T-helper 22 cell (primary cell): ENCODE data around the gene CAPN15.

Experiments
- DNase-seq: peaks from one replicate; pipeline ENCODE4 v3.0.0-alpha.2; 2020; ENCODE audit warnings: low read depth

The CAPN15 gene

DNA sequence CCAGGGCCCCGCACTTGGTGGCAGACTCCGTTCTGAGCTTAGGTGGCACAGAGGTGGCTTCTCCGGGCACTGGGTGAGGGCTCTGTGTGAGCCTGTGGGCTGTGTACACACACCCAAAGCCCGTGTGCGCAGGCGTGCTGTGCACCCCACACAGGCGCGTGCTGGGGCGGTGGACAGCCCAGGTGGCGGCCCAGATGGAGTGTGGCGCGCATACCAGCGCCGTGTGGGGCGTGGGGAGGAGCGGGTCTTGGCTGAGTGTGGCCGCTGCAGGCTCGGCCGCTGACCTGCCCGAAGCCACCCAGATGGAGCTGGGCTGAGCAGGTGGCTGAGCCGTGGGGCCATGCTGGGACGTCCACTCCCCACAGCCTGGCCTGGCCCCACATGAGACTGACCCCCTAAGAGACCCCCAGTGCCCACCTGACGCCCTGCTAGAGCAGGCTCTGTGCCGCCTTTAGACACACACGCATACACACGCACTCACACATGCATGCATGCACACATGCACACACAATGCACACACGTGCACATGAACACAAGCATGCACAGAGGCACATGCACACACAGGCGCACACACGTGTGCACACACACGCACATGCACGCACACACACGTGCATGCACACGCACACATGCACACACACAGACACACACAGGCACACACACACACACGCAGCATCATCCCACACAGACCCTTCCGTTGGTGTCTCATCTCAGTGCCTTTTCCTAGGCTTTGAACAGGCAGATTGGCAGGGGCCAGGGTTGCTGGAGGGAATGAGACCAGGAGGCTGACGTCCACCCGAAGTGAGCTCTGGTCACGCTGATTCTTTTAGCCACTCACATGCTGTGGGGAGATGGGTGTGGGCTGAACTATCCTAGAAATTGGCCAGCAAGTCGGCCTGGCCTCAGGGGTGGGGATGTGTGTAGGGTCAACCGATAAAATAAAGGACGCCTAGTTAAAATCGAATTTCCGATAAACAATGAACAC, 34.7 kb downstream of the CAPN15 start:
- no peak for DNase-seq

DNA sequence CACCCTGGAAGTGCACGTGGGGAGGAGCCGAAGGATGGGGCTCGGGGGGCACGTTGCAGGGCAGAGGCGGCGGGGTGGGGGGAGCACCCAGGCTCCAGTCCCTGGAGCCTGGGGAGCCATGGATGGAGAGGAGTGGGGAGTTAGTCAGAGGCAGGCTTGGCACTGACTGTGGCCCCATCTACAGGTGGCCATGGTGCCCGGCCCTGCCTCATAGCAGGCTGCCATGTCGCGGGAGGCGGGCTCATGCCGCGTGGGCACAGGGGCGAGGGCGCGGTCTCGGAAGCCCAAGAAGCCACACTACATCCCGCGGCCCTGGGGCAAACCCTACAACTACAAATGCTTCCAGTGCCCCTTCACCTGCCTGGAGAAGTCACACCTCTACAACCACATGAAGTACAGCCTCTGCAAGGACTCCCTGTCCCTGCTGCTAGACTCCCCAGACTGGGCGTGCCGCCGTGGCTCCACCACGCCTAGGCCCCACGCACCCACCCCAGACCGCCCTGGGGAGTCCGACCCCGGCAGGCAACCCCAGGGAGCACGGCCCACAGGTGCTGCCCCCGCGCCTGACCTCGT, 35.6 kb downstream of the CAPN15 start:
- DNase-seq = no peak

DNA sequence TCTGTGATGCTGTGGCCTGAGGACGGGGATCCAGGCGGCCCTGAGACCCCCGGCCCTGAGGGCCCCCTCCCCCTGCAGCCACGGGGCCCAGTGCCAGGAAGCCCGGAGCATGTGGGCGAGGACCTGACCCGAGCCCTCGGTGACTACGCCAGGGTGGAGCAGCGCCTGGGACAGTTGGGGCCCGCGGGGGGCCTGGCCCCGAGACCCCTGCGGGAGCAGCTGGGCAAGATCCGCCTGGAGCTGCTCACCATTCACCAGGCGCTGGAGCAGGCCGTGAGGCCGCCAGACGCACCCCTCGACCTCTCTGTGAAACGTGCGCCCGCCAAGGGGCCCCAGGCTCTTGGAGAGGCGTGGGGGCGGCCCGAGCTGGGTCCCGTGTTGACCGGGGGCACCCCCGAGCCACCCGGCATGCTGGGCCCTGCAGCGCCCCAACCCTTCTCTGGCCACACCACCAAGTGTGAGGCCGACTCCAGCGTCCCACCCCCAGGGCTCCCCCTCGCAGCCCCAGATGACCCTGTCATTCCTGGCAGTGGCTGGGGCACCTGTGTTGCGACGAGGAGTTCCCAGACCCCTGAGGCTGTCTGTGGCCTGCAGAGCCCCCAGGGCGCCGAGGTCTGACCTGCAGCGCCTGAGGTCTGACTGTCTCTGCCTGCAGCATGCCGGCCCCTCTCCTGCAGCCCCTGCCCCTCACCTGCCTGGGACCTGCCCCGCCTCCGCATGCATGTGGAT, 37.3 kb downstream of the CAPN15 start:
- no peak for DNase-seq

DNA sequence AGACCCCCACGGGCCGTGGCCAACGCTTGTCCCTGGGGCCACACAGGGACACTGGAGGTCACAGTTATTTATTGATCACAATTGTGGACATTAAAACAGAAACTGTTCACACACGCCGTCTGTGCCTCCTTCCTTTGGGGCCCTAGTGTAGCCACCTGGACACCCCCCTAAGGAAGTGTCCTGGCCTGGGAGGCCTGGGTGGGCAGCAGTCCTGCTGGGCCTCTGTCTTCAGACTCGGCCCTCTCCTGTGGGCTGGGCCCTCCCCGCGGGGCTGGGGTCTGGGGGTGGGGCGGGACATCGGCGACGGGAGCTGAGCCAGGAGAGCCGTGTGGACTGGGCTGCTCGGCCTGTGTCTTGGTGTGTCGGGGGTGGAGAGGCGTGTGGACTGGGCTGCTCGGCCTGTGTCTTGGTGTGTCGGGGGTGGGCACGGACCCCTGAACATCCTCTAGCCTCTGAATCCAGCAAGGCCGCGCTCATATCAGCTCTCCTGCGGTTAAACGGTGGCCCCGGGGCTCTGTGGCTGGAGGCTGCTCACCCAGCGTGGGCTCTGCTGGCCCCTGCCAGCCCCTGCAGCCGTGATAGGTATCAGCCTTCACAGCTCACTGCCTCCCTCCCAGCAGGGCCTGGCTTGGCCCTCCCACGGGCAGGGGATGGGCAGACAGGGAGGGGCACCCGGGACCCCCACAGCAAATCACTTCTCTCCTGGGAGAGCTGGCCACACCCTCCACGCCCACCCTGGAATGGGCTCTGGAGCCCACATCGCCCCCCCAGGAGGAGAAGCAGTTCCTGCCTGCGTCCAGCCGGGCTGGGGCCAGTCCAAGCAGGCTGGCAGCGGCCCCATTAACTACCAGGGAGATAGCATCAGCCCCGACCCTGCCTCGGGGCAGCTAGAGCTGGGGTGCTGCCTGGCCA, 38.2 kb downstream of the CAPN15 start:
- no peak for DNase-seq

DNA sequence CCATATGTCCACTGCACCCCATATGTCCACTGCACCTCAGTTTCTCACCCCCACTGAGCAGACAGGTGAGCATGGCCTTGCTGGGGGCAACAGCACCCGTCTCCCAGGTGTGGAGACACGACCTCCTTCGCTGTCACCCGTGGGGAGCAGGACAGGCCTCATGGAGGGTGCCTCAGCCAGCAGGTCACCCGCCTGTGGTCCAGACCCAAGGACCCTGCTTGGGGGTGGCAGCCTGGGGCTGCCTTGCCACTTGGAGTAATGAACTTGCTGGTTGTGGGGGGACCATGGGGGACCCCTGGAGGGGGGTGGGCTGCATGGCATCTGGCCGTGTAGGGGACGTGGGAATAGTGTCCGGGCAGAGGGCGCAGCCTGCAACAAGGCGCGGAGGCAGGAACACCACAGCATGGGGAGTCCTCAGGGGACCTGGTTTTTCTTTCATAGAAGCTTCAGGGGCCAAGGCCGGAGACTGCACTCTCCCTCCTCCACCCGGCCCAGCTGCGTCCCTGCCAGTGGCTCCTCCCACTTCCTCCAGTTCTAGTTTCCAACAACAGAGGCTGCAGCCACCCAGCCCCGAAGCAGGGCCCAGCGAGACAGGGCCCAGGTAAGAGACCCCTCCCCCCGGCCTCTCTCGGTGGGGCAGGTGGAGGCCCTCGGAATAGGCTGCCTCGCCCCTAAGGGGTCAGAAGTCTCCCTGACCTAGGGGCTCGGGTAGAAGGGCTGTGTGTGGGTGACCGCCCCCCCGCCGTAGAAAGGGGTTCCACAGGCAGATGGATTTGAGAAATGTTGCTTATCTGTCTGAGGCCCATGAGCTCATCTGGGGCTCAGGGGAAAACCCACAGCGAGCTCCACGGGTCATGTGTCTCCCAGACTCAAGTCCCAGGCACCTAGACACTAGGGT, 39.2 kb downstream of the CAPN15 start, which contains the start of gene NHLRC4:
Gene NHLRC4 (plus strand): TSS at position 531 of the 898 bp plus-strand sequence. CDS start 1,043 bp downstream, outside the sequence.
- no peak for DNase-seq

DNA sequence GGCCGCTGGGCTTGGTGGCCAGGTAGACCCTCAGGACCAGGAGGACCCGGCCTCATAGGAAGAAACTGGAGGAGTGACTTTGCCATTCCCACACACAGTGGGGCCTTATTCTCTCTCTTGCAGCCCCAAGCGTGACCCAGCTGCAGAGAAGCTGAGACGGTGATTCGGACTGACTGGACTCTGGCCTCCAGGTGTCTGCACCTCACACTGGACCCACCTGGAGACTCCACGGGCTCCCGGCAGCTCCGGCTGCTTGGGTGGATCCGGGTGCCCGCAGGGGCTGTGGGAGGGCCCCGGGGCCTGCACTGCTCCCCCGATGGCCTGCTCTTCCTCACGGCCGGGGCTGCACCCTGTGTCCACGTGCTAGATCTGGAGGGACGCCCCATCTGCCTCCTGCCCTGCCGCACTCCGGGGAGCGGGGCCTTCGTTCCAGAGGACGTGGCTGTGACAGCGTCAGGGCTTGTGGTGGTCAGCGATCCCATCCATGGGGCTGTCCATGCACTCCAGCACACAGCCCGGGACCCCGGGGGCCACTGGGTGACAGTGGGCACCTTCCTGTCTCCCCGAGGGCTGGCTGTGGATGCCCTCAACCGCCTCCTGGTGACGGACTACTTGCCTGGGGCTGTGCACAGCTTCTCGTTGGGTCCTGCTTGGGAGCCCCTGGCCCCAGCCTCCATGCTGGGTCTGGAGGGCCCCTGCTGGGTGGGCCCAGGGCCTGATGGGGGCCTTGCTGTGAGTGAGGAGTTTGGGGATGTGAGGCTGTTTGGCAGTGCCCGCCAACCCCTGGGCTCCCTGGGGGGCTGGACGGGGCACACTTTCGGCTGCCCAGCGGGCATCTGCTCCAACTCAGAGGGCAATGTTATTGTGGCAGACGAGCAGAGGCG, 40.1 kb downstream of the CAPN15 start:
- DNase-seq = no peak

DNA sequence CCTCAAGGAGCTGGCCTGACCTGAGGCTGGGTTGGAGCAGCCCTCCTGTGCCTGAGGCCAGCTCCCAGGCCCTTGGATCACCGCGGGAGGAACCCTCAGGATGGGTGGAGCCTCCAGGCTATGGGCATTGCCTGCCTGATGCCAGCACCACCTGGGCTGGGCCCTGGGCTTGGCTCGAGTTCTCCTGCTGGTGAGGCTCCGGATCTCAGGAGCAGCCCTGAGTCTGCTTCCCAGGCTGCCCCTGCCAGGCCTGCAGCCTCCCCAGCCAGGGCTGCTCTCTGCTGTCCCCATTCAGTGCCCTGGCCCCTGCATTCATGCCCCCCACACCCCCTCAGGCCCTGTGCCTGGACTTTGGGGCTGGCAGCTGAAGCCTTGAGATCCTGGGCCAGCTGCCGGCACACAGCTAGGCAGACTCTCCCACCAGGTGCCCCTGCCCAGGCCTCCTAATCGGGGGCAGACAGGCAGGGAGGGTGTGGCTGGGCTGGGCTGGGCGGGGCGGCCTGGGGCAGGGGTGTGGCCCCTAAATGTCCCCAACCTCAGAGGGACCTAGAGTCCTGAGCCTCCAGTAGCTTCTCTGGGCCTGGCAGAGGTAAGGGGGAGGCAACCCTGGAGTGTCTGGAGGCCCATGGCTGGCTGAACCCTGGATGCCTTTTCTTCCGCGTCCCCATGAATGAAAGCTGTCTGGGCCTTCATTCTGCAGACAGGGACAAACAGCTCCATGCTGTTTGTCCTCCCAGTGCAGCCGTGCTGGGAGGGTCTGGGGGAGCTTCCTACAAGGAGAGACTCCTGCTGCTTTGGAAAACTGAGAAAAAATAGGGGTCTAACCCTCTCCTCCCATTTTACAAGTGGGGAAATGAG, 41.1 kb downstream of the CAPN15 start:
- DNase-seq = no peak

DNA sequence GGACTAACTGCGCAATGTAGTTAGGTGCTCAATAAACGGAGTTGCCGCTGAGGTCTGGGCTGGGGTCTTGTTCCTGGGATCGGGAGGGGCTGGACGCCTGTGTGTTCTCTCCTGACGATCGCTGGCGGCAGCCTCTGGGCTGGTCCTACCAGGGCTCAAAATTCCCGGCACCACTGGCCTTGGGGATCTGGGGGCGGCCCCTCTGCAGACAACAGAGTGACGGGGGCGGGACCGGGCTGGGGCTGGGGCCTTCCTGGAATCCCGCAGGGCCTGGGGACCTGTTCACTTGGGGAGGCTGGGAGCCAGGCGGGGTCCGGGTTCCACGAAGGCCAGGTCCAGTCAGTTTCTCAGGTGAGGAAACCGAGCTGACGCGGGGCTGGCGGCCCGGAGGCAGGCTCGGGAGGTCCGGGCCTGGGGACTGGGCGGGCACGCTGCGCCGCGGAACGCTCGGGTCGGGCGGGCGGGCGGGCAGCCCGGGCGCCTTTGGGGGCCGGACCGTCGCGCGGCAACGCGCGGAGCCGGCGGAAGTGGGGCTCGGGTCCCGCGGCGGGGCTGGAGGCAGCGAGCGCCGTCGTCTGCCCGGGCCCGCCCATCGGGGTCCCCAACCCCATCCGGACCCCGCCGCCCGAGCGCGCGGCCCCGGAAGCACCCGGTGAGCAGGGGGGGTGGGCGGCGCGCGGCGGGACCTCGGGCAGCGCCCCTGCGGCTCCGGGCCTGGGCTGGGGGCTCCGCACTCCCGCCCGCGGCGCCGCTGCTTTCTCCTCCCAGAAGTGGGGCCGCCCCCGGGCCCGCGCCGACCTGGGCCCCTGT, 42.1 kb downstream of the CAPN15 start, which contains the start of gene PIGQ:
Gene PIGQ (plus strand): TSS at position 524 of the 810 bp plus-strand sequence. CDS start 4,107 bp downstream, outside the sequence.
- peak; percentile 61 for DNase-seq

DNA sequence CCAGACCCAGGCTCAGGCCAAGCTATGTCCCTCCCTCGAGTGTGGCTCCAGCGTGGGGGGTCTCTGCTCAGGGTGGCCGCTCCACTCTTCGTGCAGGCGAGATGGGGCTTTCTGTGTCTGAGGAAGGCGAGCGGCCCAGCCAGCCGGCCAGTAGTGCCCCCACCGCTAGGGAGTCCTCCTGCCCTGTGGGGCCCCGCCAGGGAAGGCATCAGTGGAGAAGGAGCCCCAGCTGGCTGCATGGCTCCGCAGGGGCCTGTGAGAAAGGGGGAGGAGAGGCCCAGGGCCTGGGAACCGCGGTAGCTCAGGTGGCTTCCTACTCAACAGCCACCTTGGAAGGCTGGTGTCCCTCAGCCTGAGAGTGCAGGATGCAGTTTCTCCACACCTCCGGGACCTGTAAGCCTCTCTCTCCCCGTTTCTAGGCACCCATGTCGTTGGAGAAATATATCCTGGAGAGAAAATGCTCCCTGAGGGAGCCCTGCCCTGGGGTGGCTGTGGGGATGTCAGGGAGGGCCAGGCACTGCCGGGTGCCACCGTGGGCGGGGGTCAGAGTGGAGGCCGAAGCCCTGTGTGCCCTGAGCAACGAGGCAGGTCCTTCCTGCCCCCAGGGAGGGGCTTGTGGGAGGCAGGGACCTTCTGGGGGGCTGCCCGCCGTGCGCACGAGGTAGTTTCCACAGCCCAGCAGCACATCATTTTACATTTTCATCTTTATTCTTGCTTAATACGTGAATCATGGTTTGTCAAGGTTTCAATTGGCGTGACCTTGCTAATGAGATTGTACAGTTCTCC, 45.5 kb downstream of the CAPN15 start:
- no peak for DNase-seq

DNA sequence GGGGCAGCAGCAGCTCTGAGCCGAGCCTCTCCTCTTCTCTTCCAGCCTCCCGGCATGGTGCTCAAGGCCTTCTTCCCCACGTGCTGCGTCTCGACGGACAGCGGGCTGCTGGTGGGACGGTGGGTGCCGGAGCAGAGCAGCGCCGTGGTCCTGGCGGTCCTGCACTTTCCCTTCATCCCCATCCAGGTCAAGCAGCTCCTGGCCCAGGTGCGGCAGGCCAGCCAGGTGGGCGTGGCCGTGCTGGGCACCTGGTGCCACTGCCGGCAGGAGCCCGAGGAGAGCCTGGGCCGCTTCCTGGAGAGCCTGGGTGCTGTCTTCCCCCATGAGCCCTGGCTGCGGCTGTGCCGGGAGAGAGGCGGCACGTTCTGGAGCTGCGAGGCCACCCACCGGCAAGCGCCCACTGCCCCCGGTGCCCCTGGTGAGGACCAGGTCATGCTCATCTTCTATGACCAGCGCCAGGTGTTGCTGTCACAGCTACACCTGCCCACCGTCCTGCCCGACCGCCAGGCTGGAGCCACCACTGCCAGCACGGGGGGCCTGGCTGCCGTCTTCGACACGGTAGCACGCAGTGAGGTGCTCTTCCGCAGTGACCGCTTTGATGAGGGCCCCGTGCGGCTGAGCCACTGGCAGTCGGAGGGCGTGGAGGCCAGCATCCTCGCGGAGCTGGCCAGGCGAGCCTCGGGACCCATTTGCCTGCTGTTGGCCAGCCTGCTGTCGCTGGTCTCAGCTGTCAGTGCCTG, 46.7 kb downstream of the CAPN15 start:
- no peak for DNase-seq

DNA sequence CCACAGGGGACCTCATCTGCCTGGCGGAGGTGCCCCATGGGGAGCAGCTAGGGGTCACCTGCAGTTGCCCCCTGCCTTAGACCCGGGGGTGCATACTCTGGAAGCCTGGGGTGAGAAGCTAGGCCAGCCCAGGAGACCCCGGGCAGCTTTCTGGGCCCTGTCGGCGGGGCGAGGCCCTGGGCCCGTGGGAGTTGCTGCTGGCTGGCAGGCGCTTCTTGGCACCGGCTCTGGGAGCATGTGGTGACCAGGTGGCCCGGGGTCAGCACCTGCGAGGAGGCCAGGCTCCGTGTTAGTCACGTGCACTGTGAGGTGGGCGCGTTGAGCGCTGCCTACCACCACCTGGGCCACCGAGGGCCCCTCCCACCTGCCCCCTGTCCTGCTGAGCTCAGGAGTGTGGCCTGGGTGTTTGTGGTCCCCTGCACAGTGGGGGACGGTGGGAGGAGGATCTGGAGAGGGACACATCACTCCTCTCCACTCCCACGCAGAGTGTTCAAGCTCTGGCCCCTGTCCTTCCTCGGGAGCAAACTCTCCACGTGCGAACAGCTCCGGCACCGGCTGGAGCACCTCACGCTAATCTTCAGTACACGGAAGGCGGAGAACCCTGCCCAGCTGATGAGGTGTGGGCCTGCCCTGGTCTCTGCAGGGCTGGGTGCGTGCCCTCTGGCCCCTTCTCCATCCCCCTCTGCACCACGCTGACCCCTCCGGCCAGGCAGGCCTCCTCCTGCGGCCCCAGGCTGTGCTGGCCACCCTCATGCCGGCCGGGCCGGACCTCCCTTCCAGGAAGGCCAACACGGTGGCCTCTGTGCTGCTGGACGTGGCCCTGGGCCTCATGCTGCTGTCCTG, 48.1 kb downstream of the CAPN15 start:
- no peak for DNase-seq

DNA sequence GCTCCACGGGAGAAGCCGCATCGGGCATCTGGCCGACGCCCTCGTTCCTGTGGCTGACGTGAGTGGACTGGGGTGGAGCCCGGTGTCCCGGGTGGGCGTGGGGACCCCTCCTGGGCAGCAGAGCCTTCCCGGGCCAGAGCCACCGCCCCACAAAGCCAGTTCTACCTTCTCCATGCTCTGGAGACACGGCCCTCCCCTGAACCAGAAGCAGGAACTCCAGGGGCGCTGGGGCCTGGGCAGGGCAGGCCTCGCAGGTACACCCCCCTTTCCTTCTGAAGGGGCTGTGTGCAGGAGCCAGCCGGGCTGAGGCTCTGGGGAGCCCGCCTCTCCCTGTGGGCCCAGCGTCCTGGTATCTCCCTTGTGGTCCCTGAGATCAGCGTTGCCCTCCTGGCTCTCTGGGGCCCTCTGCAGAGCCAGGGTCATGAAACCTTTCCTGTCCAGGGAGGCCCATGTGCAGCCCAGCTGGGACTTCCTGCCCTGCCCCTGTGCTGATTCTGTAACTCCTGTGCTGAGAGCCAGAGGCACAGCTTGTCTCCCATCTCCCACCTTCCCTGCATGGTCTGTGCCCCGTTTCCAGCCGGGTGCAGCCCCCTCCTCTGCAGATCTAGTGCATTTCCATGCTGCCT, 48.8 kb downstream of the CAPN15 start:
- DNase-seq = no peak

DNA sequence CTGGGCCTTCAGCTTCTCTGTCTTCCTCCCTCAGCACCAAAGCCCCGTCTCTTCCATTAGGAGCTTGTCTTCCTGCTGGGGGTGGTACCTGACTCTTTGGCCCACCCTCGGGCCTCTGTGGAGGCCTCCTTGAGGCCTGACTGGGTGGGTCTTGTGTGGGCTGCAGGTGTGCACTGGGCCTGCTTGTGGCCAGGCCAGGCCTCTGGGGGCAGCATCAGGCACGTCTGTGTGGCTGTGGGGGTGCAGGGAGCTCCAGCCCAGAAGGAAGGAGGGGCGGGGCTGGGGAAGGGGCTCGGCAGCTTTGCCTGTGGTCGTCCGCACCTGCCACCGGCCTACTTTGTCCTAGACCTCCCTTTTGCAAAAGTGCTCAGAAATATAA, 49.3 kb downstream of the CAPN15 start:
- DNase-seq = no peak

DNA sequence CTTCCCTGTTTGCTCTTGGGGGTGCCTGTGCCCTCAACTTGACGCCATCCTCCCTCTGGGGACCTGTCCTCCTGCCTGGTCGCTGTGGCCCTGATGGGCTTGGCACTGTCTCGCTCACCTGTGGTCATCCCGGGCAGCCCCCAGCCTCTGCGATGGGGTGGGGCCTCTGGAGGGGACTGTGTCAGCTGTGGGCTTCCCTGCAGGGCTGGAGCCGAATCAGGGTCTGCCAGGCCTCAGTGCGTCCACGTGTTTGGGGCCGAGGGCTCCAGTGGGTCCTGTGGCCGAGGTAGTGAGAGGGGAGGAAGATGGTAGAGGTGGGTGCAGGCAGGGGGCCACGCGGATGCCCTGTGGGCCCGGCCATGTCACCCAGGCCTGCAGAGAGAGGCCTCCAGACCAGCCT, 50.3 kb downstream of the CAPN15 start:
- no peak for DNase-seq
